Upper lobe of left lung (tissue), 6 donors: Measurements from ENCODE around the gene FSTL5. TPM values are rescaled to one million over a fixed set of nuclear protein-coding genes. Genes with fewer than 3 reads are reported as not detected.
"Not testable (repeated sequence)": the region's sequence is repeated elsewhere in the genome, so short reads cannot be mapped to it uniquely, and the experiment has no call there.

Source experiments
- ATAC-seq, 2 donors: fragments of 200-7000 bp; cut with Tn5 transposase; one replicate each; pipeline ENCODE4 v1.9.1; 2022; ENCODE audit warnings: mild to moderate bottlenecking in 2 of 2, moderate library complexity in 2 of 2; ENCODE audit not compliant: low FRiP score in 2 of 2
- DNase-seq, 2 donors: peaks; one replicate each; pipeline ENCODE4 v3.0.0-alpha.2; 2019 to 2020
- H3K27ac ChIP-seq, 4 donors: fragments of 200-600 bp; sonication (generic); one replicate each; pipeline ENCODE4 v1.5.1; 2016 to 2019
- H3K27me3 ChIP-seq, 4 donors: fragments of 200-600 bp; sonication (generic); one replicate each; pipeline ENCODE4 v1.5.1; 2017 to 2019
- H3K36me3 ChIP-seq, 4 donors: fragments of 200-600 bp; sonication (generic); one replicate each; pipeline ENCODE4 v1.5.1; 2016 to 2019
- H3K4me1 ChIP-seq, 4 donors: fragments of 200-600 bp; sonication (generic); one replicate each; pipeline ENCODE4 v1.5.1; 2018 to 2019
- H3K4me3 ChIP-seq, 4 donors: fragments of 200-600 bp; sonication (generic); one replicate each; pipeline ENCODE4 v1.5.1; 2017 to 2019; ENCODE audit warnings: mild to moderate bottlenecking in 2 of 4, moderate library complexity in 1 of 4
- H3K9me3 ChIP-seq, 4 donors: fragments of 200-600 bp; sonication (generic); one replicate each; pipeline ENCODE4 v1.5.1; 2018 to 2019
- EP300 ChIP-seq, 4 donors: sonication (generic); formaldehyde crosslinking; IDR thresholded peaks; one replicate each; pipeline ENCODE4 v1.5.1; 2017; ENCODE audit warnings: antibody characterized with exemption in 4 of 4, control low read depth in 2 of 4
- POLR2A ChIP-seq, 4 donors: fragments of 450-650 bp; IDR thresholded peaks; one replicate each; pipeline ENCODE4 v1.5.1; 2016 to 2017; ENCODE audit warnings: antibody characterized with exemption in 4 of 4, mild to moderate bottlenecking in 2 of 4
- POLR2AphosphoS5 ChIP-seq, 2 donors: sonication (generic); formaldehyde crosslinking; IDR thresholded peaks; one replicate each; pipeline ENCODE4 v1.5.1; 2017; ENCODE audit warnings: antibody characterized with exemption in 2 of 2
- WGBS, 2 donors: methylation state at CpG; one replicate each; pipeline ENCODE4 v1.1.5; 2017 to 2018; 5-methylcytosine and 5-hydroxymethylcytosine counted together
- total RNA-seq, 6 donors: library from RNA; depleted of rRNA in 4 of 6; stranded (reverse); fragments of >200 nt in 4 of 6; gene quantifications; one replicate each; pipeline versions ENCODE4 v1.1.0 to v1.2.1, GENCODE V29; 2016 to 2021
- TF ChIP-seq, protein P1 (sequence below), 6 experiments: fragments of 450-650 bp in 4 of 6; fragments of 200-600 bp in 2 of 6; sonication (generic) in 2 of 6; IDR thresholded peaks; one replicate each; pipeline ENCODE4 v1.5.1; 2016 to 2019; ENCODE audit warnings: antibody characterized with exemption in 6 of 6
- donor health status: DM: no; HTN: no; CAD: no; lungs with moderate emphysema.
- donor health status: DM: no; HTN: yes; CAD: no; lungs with severe emphysema.

FSTL5 gene
- total RNA-seq, 6 donors from 2014 or later: not detected

DNA sequence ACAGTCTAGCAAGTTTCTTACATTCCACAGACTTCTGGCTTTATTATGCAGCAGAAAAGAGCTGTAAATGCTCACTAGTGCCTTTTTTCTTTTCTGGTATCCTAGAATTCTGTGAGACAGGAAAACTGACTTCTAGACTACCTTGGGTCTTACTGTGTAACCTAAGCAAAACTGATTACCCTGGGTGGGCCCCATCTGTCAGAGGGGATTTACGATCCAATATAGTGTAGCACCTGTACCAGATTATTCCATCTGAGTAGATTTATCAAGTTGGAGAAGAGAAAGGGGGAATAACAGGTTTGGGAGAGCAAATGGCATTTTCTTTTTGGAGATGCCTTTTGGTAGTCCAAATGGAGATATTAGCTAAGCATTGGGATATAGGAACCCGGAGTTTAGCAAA, 46.7 kb downstream of the FSTL5 start:
- Histone ChIP-seq H3K36me3 (no peaks in the 10 kb centered on the region), H3K4me3 (no peak overlapping the region), H3K4me1 (no peaks in the 10 kb centered on the region), H3K27me3 (no peaks in the 10 kb centered on the region), H3K27ac (no peak overlapping the region), H3K9me3 (no peaks in the 10 kb centered on the region)
- ATAC-seq: no peak
- WGBS, 2 donors: 82 to 83% methylated on average over 2 of the region's 2 CpGs
- DNase-seq: no peak
- TF ChIP-seq POLR2AphosphoS5 (IDR thresholded peaks at IDR 0.05) (no peak), EP300 (IDR thresholded peaks at IDR 0.05) (no peak), POLR2A (IDR thresholded peaks at IDR 0.05) (no peak)
- TF ChIP-seq, protein P1, sequence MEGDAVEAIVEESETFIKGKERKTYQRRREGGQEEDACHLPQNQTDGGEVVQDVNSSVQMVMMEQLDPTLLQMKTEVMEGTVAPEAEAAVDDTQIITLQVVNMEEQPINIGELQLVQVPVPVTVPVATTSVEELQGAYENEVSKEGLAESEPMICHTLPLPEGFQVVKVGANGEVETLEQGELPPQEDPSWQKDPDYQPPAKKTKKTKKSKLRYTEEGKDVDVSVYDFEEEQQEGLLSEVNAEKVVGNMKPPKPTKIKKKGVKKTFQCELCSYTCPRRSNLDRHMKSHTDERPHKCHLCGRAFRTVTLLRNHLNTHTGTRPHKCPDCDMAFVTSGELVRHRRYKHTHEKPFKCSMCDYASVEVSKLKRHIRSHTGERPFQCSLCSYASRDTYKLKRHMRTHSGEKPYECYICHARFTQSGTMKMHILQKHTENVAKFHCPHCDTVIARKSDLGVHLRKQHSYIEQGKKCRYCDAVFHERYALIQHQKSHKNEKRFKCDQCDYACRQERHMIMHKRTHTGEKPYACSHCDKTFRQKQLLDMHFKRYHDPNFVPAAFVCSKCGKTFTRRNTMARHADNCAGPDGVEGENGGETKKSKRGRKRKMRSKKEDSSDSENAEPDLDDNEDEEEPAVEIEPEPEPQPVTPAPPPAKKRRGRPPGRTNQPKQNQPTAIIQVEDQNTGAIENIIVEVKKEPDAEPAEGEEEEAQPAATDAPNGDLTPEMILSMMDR (IDR thresholded peaks at IDR 0.05): no peak

GRCh38 chr4:162116095-162116779, 47.6 kb downstream of the FSTL5 start:
- no peak for TF ChIP-seq POLR2AphosphoS5 (IDR thresholded peaks at IDR 0.05)
- TF ChIP-seq POLR2A (IDR thresholded peaks at IDR 0.05): no peak
- TF ChIP-seq, protein P1 (IDR thresholded peaks at IDR 0.05): no peak
- no peak for TF ChIP-seq EP300 (IDR thresholded peaks at IDR 0.05)
- DNase-seq (no peak), ATAC-seq (no peak)
- H3K4me3 ChIP-seq: no peak overlapping the region
- H3K4me1 ChIP-seq: no peaks in the 10 kb centered on the region
- H3K9me3 ChIP-seq: no peaks in the 10 kb centered on the region
- no peaks in the 10 kb centered on the region for H3K27me3 ChIP-seq
- WGBS, 2 donors: 44 to 49% methylated on average over 13 of the region's 13 CpGs
- no peak overlapping the region for H3K27ac ChIP-seq
- H3K36me3 ChIP-seq: no peaks in the 10 kb centered on the region

DNA sequence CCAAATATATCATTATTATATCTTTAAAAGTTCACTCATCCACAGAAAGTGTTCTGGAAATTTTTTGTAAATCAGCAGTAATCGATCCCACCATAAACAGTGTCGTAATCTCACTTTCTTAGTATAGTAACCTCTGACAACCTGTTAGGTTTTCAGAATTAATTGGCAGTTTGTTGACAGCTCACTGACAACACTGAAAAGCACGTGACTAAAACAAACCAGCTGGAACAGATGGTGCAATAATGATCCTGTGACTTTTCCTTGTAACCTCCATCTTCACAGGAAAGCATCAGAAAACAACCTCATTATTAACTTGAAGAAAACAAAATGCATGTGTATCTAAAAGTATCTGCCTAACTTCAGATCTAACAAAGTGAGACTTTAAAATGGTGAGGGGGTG, 48.5 kb downstream of the FSTL5 start:
- 37 to 39% methylated on average over 3 of the region's 3 CpGs for WGBS, 2 donors

GRCh38 chr4:162111078-162111477, 52.7 kb downstream of the FSTL5 start:
- no peaks in the 10 kb centered on the region for H3K36me3 ChIP-seq
- H3K27ac ChIP-seq: no peak overlapping the region
- H3K4me1 ChIP-seq: no peaks in the 10 kb centered on the region
- WGBS, 2 donors: 95 to 98% methylated on average over 4 of the region's 4 CpGs
- no peak overlapping the region for H3K4me3 ChIP-seq
- no peaks in the 10 kb centered on the region for H3K9me3 ChIP-seq
- TF ChIP-seq, protein P1 (IDR thresholded peaks at IDR 0.05): no peak
- DNase-seq (no peak), ATAC-seq (no peak)
- H3K27me3 ChIP-seq: no peaks in the 10 kb centered on the region

More for the DNA sequence above, 48.5 kb downstream of the FSTL5 start:
- H3K27me3 ChIP-seq: no peaks in the 10 kb centered on the region
- no peak for ATAC-seq
- no peak for DNase-seq
- TF ChIP-seq POLR2A (IDR thresholded peaks at IDR 0.05): no peak
- TF ChIP-seq, protein P1 (IDR thresholded peaks at IDR 0.05): no peak
- no peak for TF ChIP-seq EP300 (IDR thresholded peaks at IDR 0.05)
- TF ChIP-seq POLR2AphosphoS5 (IDR thresholded peaks at IDR 0.05): no peak
- no peaks in the 10 kb centered on the region for H3K9me3 ChIP-seq
- no peaks in the 10 kb centered on the region for H3K36me3 ChIP-seq
- H3K27ac ChIP-seq: no peak overlapping the region
- no peaks in the 10 kb centered on the region for H3K4me1 ChIP-seq
- no peak overlapping the region for H3K4me3 ChIP-seq

DNA sequence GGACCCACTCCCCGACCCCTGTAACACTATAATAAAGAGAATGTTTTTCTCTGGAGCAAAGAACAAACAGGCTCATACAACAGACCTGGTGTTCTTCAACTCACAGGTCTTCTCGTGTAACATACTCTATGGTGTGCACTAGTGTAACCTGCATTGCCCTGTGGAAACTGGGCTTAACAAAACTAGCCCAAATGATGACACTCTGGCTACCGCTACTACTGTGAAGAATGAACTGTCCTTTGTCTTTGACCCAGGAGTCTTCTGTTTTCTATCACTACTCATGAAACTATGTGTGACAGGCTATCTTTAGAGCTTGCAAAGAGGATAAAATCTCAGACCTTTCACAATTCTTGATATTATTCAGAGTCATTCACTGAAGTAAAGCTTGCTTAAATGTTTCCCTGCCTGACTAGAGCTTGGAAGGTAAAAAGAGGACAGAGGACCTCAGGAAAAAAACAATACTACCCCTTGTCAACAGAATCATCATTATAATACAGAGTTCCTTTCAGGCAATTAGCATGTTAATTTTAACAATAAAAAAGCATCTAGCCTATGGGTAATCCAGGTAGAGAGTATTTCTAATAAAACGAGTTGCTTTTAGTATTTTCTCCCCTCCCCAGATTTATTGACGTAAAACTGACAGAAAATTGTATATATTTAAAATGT, 59.2 kb downstream of the FSTL5 start:
- TF ChIP-seq POLR2AphosphoS5 (IDR thresholded peaks at IDR 0.05) (no peak), EP300 (IDR thresholded peaks at IDR 0.05) (no peak), POLR2A (IDR thresholded peaks at IDR 0.05) (no peak)
- TF ChIP-seq, protein P1 (IDR thresholded peaks at IDR 0.05): no peak
- no peaks in the 10 kb centered on the region for H3K4me1 ChIP-seq
- H3K4me3 ChIP-seq: no peak overlapping the region
- 57 to 59% methylated on average over 5 of the region's 5 CpGs for WGBS, 2 donors
- no peak overlapping the region for H3K27ac ChIP-seq
- H3K9me3 ChIP-seq: peaks cover 0 to 4% (median 0%) of the 10 kb centered on the region in 4 donors
- H3K36me3 ChIP-seq: no peaks in the 10 kb centered on the region
- DNase-seq (no peak), ATAC-seq (no peak)
- no peaks in the 10 kb centered on the region for H3K27me3 ChIP-seq

GRCh38 chr4:162103908-162104307, 59.9 kb downstream of the FSTL5 start:
- DNase-seq, H3K9me3 ChIP-seq, H3K4me3 ChIP-seq, H3K27ac ChIP-seq, H3K36me3 ChIP-seq, H3K4me1 ChIP-seq, H3K27me3 ChIP-seq, ATAC-seq: not testable (repeated sequence)
- WGBS, 2 donors: 93 to 94% methylated on average over 11 to 12 of the region's 12 CpGs
